Neutrophil (primary cell): ENCODE results near the gene CANT1.

ENCODE experiments used
- H3K27ac ChIP-seq: fragments of 200-600 bp; sonication (generic); 2 replicates; pipeline ENCODE4 v1.5.1; 2016; ENCODE audit warnings: mild to moderate bottlenecking, moderate library complexity
- H3K27me3 ChIP-seq: fragments of 200-600 bp; sonication (generic); 2 replicates; pipeline ENCODE4 v1.6.0; 2016; ENCODE audit warnings: mild to moderate bottlenecking
- H3K36me3 ChIP-seq: fragments of 200-600 bp; sonication (generic); 2 replicates; pipeline ENCODE4 v1.5.1; 2017
- H3K4me1 ChIP-seq, 2 experiments: fragments of 200-600 bp in 1 of 2; sonication (generic) in 1 of 2; 1 replicate in 1 of 2; 2 replicates in 1 of 2; pipeline versions ENCODE4 v1.5.1 to v1.6.1; 2013 to 2016; ENCODE audit warnings: low read depth in 1 of 2, low read length in 1 of 2, mild to moderate bottlenecking in 1 of 2, moderate library complexity in 1 of 2; ENCODE audit not compliant: control insufficient read depth in 1 of 2, insufficient read depth in 1 of 2
- H3K4me3 ChIP-seq, 2 experiments: fragments of 200-600 bp in 1 of 2; sonication (generic) in 1 of 2; 1 replicate in 1 of 2; 2 replicates in 1 of 2; pipeline ENCODE4 v1.5.1; 2013 to 2016; ENCODE audit warnings: low read depth in 1 of 2, low read length in 1 of 2, mild to moderate bottlenecking in 1 of 2, moderate library complexity in 1 of 2
- H3K9me3 ChIP-seq: fragments of 200-600 bp; sonication (generic); 2 replicates; pipeline ENCODE4 v1.5.1; 2016
- TF ChIP-seq, protein P1 (sequence below): fragments of 200-600 bp; sonication (generic); IDR thresholded peaks from 2 replicates; pipeline ENCODE4 v1.5.1; 2016; ENCODE audit warnings: antibody characterized with exemption

The CANT1 gene

DNA sequence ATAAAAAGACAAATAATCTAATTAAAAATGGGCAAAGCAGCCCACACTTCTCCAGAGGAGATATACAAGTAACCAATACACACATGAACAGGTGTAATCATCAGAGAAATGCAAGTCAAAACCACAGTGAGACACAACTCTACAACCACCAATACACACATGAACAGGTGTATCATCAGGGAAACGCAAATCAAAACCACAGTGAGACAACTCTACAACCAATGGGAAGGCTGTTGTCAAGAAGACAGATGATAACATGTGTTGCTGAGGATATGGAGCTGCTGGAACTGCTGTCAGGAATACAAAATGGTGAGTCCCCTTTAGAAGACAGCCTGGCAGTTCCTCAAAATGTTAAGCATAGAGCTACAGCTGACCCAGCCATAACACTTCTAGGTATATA lies 42.6 kb upstream of the CANT1 start:
- no peaks in the 10 kb centered on the region for H3K36me3 ChIP-seq
- no peak overlapping the region for H3K4me3 ChIP-seq
- TF ChIP-seq, protein P1, sequence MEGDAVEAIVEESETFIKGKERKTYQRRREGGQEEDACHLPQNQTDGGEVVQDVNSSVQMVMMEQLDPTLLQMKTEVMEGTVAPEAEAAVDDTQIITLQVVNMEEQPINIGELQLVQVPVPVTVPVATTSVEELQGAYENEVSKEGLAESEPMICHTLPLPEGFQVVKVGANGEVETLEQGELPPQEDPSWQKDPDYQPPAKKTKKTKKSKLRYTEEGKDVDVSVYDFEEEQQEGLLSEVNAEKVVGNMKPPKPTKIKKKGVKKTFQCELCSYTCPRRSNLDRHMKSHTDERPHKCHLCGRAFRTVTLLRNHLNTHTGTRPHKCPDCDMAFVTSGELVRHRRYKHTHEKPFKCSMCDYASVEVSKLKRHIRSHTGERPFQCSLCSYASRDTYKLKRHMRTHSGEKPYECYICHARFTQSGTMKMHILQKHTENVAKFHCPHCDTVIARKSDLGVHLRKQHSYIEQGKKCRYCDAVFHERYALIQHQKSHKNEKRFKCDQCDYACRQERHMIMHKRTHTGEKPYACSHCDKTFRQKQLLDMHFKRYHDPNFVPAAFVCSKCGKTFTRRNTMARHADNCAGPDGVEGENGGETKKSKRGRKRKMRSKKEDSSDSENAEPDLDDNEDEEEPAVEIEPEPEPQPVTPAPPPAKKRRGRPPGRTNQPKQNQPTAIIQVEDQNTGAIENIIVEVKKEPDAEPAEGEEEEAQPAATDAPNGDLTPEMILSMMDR: no peak
- no peak overlapping the region for H3K27ac ChIP-seq
- H3K4me1 ChIP-seq: no peaks in the 10 kb centered on the region
- no peaks in the 10 kb centered on the region for H3K9me3 ChIP-seq
- peaks cover 24% of the 10 kb centered on the region for H3K27me3 ChIP-seq

DNA sequence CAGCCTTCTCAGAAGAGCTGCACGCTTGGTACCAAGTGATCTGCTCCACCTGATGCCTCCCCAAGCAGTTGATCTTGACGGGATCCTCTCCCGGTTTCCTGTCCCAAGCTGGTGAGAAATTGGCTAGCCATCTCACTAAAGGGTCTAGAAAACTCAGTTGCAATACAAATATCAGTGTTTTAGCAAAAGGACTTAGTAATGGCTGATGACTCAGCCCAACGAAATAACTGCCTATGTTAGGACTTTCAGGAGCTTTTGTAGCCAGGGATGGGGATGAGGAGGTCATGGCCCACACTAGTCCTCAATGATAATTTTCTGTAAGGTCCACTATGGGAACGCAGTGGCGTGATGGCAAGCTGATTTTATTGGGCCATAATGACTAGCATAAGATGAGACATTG lies 41.7 kb upstream of the CANT1 start:
- no peaks in the 10 kb centered on the region for H3K9me3 ChIP-seq

DNA sequence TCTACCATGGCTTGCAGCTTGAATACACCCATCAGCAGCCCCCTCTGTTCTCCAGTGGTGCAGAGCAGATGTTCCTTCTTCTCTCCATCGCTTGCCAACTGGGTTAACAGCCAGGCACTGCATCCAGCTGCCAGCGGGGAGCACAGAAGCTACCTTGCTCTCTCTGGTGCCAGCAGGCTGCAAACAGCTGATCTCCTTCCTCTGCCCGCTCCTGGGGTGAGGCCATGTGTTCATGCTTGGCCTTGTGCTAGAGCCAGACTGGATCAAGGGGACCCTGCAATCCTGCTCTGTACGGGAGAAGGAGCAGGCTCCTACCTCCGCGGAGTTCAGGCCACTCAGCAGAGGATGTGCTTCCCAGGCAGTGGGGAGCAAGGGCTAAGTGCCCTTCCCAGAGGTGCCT lies 41.0 kb upstream of the CANT1 start:
- Histone ChIP-seq H3K4me1 (no peaks in the 10 kb centered on the region), H3K36me3 (no peaks in the 10 kb centered on the region), H3K27ac (no peak overlapping the region), H3K27me3 (peaks cover 20% of the 10 kb centered on the region), H3K9me3 (no peaks in the 10 kb centered on the region), H3K4me3 (no peak overlapping the region)
- TF ChIP-seq, protein P1: no peak

More for the DNA sequence above, 41.7 kb upstream of the CANT1 start:
- Histone ChIP-seq H3K27me3 (peaks cover 21% of the 10 kb centered on the region), H3K36me3 (no peaks in the 10 kb centered on the region), H3K4me3 (no peak overlapping the region), H3K4me1 (no peaks in the 10 kb centered on the region), H3K27ac (no peak overlapping the region)
- TF ChIP-seq, protein P1: no peak

DNA sequence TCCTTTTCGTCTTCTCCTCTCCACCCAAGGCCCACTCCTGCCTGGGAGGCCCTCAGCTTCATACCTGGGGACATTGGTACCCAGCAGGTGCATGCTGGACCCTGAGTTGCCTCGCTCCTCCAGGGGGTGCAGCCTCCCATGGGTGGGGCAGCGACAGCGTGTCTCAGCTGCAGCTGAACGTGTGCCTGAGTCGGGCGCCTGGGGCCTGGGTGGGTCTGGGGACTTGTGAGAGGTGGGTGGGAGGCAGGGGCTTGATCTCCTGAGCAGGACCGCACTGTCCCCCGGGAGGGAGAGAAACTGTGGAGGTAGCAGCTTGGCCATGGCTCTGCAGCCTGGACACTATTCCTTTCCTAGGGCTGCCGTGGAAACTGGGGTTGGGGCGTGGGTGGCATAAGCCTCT lies 40.3 kb upstream of the CANT1 start:
- H3K27me3 ChIP-seq: peaks cover 23% of the 10 kb centered on the region
- TF ChIP-seq, protein P1: no peak
- H3K4me3 ChIP-seq: no peak overlapping the region
- H3K36me3 ChIP-seq: no peaks in the 10 kb centered on the region
- H3K4me1 ChIP-seq: no peaks in the 10 kb centered on the region
- no peaks in the 10 kb centered on the region for H3K9me3 ChIP-seq
- H3K27ac ChIP-seq: no peak overlapping the region

DNA sequence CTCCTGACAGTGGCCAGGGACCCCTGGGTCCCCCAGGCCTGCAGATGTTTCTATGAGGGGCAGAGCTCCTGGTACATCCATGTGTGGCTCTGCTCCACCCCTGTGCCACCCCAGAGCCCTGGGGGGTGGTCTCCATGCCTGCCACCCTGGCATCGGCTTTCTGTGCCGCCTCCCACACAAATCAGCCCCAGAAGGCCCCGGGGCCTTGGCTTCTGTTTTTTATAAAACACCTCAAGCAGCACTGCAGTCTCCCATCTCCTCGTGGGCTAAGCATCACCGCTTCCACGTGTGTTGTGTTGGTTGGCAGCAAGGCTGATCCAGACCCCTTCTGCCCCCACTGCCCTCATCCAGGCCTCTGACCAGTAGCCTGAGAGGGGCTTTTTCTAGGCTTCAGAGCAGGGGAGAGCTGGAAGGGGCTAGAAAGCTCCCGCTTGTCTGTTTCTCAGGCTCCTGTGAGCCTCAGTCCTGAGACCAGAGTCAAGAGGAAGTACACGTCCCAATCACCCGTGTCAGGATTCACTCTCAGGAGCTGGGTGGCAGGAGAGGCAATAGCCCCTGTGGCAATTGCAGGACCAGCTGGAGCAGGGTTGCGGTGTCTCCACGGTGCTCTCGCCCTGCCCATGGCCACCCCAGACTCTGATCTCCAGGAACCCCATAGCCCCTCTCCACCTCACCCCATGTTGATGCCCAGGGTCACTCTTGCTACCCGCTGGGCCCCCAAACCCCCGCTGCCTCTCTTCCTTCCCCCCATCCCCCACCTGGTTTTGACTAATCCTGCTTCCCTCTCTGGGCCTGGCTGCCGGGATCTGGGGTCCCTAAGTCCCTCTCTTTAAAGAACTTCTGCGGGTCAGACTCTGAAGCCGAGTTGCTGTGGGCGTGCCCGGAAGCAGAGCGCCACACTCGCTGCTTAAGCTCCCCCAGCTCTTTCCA lies 39.5 kb upstream of the CANT1 start:
- Histone ChIP-seq H3K9me3 (no peaks in the 10 kb centered on the region), H3K36me3 (no peaks in the 10 kb centered on the region), H3K27ac (no peak overlapping the region), H3K27me3 (peaks cover 29% of the 10 kb centered on the region), H3K4me3 (no peak overlapping the region), H3K4me1 (no peaks in the 10 kb centered on the region)
- TF ChIP-seq, protein P1: no peak
